Activated CD8-positive, alpha-beta memory T cell treated with anti-CD3 and anti-CD28 coated beads, Interleukin-2, amount 50 U/mL, for 1 hour (primary cell): ENCODE data around the gene TAGLN2.
"Not testable (repeated sequence)": the region's sequence is repeated elsewhere in the genome, so short reads cannot be mapped to it uniquely, and the experiment has no call there.

Experiments used
- DNase-seq: peaks from one replicate; pipeline ENCODE4 v3.0.0-alpha.2; 2020; ENCODE audit errors: extremely low read depth

Gene TAGLN2

GRCh38 chr1:159921700-159922504, 3.4 kb downstream of the TAGLN2 start:
- no peak for DNase-seq

- DNase-seq, result no peak
Observed at GRCh38 chr1:159921251-159921650, 4.1 kb downstream of the TAGLN2 start.

GRCh38 chr1:159920651-159921050, 4.7 kb downstream of the TAGLN2 start:
- DNase-seq, result no peak

- no peak for DNase-seq
Observed at GRCh38 chr1:159920202-159920601, 5.1 kb downstream of the TAGLN2 start.

GRCh38 chr1:159919236-159919865, 6.0 kb downstream of the TAGLN2 start:
- DNase-seq, result no peak

GRCh38 chr1:159918352-159919200, 6.7 kb downstream of the TAGLN2 start:
- DNase-seq, result no peak

- DNase-seq, result no peak
Observed at GRCh38 chr1:159917533-159918351, 7.6 kb downstream of the TAGLN2 start.

GRCh38 chr1:159916242-159917051, 8.9 kb downstream of the TAGLN2 start:
- DNase-seq, result no peak

- no peak for DNase-seq
Observed at GRCh38 chr1:159915571-159916241, 9.6 kb downstream of the TAGLN2 start.

- no peak for DNase-seq
Observed at GRCh38 chr1:159914252-159915018, 10.9 kb downstream of the TAGLN2 start.

- DNase-seq, result no peak
Observed at GRCh38 chr1:159913451-159914192, 11.7 kb downstream of the TAGLN2 start.

GRCh38 chr1:159911326-159912070, 13.8 kb downstream of the TAGLN2 start:
- DNase-seq, result no peak

- no peak for DNase-seq
Observed at GRCh38 chr1:159908031-159908940, 17.0 kb downstream of the TAGLN2 start.

GRCh38 chr1:159906960-159907359, 18.3 kb downstream of the TAGLN2 start:
- no peak for DNase-seq

- not testable (repeated sequence) for DNase-seq
Observed at GRCh38 chr1:159904036-159904435, 21.3 kb downstream of the TAGLN2 start.

- no peak for DNase-seq
Observed at GRCh38 chr1:159902541-159902940, 22.8 kb downstream of the TAGLN2 start.
